Fibroblast of skin of back (primary cell): Measurements from ENCODE around the gene AIG1.
A peak's percentile ranks its signal among the peaks of the same experiment; 100 is the strongest.

Source experiments
- DNase-seq: peaks from one replicate; pipeline ENCODE4 v3.0.0-alpha.2; 2013

The AIG1 gene

DNA sequence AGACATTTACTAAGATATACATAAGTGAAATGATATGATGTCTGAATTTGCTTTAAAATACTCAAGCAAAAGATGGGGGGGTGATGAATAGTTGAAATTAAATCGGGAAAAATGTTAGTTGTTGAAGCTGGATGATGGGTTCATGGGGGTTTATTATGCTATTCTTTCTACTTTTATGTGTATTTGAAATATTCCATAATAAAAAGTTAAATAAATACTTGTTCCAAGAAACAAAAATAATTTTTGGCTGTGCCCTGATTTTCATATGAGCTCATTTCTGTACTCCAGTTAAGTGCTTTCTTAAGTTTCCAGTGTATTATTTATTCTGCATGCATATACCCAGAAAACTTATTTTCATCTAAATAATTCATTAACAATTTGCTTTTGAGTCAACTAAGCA lies 138.6 kb downstream of the AIG1 start:
- no peak for DNase-seq

DNA sequence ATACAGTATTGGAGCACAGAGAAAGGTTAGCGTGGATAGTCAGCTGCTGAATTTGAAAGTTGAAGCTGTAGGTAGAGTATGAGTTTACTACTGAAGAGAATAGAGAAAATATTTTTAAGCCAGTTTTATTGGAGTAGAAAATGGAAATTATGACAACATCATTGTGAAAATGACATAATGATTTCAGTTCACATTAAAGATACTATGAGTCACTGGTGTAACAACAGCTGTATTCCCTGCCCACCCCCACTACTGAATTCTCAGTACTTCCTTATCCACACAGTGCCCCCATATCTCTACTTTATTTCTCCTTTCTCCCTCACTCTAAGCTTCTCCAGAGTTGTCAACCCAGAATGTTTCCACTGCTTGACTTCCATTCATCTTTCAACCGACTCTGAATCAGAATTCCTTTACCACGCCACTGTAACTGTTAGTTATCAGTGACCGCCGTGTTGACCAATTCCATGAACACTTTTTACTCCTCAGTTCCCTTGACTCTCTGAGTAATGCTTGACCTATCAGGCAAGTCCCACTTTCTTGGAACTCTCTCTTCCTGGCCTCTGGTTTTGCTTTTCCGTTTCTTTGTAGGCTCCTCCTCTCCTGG lies 139.6 kb downstream of the AIG1 start:
- DNase-seq, result no peak

DNA sequence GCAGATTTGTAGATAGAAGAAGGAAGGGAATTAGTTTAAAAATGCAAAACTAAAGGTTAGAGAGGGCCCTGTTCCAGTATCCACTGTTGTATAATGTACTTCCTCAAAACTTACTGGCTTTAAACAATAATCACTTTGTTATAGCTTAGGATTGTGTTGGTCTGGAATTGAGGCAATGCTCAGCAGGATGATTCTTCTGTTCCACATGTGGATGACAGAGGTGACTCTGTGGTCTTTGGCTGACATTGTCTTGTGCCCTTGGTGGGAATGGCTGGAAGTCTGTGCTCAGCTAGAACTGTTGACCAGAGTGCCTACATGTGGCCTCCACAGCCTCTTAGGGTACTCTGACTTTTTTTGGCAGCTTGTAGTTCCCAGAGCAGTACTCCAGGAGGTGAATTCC lies 143.4 kb downstream of the AIG1 start:
- DNase-seq, result no peak

DNA sequence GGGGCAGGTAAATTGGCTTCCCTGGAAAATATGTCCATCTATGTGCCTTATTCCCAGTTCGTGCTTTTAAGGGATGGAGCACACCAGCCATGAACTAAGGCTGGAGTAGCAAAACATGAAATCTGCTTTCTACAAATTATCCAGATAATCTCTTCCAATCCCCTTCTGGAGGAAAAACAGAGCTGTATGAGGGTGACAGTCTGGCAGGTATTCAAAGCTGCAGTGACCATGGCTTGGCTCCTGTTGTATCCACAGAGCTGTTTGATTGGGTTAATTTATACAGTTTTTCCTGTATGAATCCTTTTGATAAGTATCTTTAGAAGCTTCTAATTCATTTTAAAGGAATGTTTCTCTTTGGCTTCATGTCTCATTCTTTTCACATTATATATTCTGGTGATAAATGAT lies 144.4 kb downstream of the AIG1 start:
- no peak for DNase-seq

DNA sequence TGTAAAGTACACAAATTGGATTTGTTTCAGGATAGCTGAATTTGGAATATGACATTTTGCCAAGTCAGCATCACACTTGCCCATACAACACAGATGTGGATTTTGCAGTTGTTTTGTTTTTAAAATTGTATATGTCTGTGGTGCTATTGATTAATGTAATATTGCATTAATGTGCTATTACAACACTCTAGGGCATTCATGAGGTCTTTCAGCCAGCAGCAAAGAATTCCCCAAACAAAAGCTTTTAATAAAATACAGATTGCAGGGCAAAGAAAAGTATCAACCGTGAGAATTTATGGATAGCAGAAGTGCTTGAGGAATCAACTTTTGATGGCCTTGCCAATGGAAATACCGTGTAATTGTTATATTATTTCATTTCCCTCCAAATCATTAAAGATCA lies 144.9 kb downstream of the AIG1 start:
- DNase-seq, result no peak

DNA sequence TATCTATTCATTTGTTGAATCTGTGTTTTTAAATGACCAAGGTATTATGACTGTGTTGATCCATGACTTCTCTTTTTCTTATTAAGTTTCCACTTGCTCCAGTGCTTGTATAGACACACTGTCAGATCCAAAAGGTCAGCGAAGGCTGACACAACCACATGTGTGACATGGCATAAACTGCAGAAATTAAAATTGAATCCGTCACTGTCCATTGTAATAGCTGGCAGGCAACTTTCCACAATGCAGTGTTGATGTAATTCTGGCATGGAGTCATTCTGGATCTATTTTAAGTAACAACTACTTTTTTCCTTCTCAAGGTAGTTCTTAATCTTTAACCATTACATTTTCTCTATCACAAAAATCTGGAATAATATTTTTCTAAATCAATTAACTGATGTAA lies 145.3 kb downstream of the AIG1 start:
- peak; percentile 13 for DNase-seq

DNA sequence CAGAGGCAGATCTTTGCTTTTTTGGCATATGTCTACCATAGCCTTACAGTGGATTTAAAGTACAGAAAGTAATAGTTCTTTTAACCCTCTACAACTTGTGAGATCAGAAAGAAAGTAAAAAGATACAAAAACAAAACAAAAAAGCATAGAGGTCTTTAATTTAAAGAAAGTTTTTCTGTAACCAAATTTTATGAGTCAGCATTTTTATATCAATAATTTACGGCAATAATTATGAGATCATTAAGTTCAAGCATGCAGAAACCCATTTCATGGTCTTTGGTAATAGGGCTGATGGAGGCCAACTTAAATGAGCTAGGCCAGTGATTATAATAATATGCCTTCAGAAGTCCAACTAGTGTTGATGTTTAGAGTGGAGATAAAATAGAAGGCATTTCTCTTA lies 145.9 kb downstream of the AIG1 start:
- DNase-seq, result no peak

DNA sequence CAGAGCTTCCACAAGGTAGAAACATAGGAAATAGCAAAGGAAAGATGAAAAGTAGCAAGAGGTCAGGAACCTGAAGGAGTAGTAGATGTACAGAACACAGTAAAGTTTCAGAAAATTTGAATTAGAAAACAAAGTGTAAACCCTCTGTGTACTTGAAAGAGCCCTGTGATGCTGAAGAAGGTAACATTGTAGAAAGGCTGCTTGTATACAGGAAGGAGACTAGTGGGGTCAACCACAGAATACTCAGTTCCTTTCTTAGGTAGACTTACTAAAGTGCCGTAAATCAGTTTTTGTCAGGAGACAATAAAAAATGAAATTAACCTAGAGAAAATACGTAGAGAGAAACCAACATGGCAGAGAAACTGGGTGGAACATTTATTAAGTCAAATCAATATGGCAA lies 149.7 kb downstream of the AIG1 start:
- no peak for DNase-seq

DNA sequence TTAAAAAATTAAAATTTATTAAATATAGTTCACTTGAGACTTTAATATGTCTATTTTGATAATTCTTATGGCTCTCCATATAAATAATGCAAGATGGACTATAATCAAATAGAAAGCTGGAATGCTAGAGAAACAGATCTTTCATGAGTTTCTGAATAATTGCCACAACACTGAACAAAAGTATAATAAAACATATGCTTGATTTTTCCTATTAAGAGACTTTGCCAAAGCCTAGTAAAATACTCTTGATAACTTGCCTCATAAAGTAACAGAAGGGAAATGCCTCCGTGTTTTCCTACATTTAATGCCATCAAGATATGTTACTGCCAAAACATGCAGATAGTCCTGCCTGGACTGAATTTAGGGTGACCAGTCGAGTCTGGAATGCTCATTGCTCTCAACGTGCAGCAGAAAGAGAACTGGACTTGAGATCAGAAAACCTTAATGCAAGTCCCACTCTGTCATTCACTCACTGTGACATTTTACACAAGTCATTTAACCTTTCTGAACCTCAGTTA lies 153.2 kb downstream of the AIG1 start:
- DNase-seq, result no peak

DNA sequence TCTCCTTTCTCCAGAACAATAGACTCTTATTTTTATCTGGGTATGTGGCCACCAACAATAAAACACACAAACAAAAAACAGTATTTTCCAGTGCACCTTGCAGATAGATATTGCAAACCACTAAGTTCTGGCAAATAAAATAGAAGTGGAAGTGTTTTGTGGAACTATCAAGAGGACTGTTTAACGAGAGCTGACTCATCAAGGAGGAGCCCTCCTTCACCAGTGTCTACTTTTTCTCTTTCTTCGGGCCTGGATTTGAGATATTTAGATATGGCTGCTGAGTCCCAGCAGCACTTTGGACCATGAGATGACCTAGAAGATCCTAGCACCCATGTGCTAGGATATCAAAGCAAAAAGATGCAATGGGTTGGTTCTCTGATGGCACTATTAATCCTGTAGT lies 154.7 kb downstream of the AIG1 start:
- DNase-seq, result no peak

DNA sequence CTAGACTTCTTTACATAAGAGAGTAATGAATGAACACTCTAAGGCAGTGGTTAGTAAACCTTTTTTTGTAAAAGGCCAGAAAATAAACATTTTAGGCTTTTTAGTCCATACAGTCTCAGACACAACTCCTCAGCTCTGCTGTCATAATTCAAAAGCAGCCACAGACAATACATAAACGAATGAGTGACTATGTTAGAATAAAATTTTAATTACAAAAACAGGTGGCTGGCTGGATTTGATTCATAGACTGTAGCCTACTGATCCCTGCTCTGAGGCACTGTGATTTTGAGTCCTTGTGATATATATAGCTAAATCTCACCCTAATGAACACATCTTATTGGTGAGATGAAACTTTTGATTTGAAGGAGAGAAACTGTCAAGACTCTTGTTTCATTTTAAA lies 155.1 kb downstream of the AIG1 start:
- DNase-seq, result no peak

DNA sequence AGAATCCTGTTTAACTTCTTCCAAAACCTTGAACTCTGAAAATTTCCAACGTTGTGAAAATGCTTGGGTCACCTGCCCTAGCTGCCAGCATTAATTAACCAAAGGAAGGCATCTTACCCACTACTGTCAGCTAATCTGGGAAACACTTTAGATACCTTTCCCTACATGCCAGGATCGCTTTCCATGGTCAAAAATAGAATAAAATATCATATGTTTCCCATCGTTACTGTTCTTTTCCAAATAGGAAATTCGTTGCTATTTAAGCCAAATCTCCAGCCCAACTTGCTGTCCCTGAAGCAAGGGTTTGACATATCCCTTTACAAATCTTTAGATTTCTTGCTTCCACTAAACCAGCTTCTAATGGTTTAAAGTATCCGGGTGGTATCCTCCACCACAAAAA lies 157.5 kb downstream of the AIG1 start:
- DNase-seq, result no peak

DNA sequence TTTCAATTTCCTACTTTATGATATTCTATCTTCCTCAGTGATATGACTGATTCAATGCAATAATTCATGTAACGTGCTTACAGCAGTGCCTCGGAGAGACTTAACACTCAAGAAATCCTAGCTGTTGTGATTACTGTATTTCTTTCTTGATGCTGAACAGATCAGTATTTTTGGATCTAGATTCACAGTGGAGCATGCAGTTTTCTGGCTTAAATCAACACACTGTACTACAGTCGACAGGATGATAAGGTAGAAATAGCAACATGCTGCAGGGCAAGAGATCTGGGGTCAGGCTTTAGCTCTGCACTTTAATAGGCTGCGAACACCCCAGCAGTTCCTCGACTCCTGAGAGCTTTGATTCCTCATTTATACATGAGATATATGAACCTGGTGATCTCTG lies 161.0 kb downstream of the AIG1 start:
- DNase-seq, result no peak

DNA sequence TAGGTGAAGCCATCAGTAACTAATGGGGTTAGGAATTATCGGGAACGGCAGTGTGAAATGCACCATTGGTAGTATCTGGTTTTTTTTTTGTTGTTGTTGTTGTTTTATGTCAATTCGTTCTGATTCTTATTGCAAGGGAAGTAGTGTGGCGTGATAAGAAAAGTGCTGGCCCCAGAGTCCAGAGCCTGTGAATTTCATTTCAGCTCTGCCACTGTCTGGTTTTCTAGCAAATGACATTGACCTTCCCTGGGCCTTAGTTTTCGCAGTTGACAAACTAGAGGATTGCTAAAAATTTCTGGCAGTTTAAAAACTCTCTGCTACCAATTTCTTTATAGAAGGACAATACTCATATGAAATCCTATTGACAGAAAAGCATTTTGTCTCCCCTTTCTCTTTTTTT lies 161.6 kb downstream of the AIG1 start:
- DNase-seq, result no peak

DNA sequence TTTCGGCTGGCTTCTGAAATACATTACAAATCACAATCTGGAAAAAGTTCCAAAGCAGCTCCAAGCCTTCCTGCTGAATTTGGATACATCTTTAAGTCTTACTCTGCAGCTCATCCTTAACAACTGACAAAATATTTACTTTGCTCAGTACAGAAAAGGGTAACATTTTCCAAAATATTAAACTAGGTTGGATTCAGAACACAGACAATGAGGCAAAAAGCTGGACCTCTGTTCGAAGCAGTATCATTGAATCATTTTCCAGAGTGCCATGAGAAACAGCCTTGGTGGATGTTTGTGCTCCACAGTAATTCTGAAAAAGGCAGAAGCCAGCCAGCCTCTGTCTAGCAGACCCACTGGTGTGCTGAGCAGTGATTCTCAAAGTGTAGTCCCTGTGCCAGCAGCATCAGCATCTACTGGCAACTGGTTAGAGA lies 162.1 kb downstream of the AIG1 start:
- DNase-seq, result no peak

DNA sequence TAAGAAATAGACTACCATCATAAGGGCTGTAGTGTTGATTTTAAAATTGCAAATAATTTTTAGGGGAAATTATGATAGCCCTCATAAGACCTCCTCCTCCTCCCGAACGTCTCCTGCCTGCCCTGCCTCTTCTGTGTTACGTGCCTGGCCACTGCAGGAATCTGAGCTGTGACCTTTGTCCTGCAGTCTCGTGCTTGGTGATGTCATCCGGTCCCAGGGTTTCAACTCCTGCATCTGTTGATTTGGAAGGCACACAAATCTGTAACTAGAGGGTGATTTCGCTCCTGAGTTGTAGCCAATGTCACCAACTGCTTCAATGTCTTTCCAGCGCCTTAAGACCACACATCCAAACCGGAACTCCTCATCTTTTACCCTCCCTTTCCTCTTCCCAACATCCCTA lies 163.2 kb downstream of the AIG1 start:
- DNase-seq, result no peak

DNA sequence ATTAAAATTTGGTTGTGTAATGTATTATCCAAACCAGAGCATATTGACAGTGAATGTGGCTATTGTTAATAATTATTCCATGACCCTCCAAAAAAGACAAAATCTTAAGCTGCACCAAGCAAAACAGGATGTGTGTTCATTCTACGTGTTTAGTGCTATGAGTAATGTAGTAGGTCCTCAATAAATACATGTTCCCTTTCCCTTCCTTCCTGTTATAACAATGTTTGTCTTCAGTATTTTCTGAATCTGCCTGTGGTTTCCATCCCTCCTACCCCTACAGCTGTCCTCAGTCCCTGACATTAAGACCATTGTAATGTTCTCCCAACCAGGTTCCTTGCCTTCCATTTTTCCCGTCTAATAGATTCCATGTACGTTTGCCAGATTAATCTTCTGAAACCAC lies 163.8 kb downstream of the AIG1 start:
- no peak for DNase-seq

DNA sequence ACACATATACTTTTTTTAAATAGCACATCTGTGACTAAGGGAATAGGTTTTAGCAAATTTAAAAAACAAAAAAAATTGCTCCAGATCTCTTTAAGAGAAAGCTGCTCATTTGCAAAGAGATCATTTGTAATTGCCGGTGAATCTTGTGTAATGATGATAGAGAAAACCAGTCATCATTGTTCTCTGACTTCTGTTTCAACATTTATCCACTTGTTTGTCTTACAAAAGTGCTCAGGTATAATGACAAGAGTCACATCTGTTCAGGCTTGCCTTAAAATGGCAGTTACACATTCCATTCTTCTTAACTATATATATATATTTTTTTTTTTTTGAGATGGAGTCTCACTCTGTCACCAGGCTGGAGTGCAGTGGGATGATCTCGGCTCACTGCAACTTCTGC lies 165.2 kb downstream of the AIG1 start:
- no peak for DNase-seq

DNA sequence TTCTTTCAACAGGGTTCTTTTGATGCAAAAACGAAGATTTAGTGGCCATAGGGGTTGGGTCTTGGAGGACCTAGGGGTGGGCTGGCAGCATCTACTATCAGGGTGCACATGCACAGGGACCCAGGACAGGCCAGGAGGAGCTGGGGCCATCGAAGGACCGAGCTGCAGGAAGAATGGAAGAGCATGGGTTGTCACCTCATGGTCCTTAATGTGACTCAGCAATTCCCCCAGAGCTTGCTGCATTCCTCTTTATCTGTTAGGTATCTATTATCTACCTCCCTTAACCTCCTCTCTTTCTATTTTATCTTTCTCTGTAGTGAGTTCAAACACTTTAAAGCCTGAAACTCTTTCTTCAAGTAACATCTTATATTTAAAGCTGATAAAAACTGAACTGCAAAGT lies 167.0 kb downstream of the AIG1 start:
- DNase-seq, result no peak

DNA sequence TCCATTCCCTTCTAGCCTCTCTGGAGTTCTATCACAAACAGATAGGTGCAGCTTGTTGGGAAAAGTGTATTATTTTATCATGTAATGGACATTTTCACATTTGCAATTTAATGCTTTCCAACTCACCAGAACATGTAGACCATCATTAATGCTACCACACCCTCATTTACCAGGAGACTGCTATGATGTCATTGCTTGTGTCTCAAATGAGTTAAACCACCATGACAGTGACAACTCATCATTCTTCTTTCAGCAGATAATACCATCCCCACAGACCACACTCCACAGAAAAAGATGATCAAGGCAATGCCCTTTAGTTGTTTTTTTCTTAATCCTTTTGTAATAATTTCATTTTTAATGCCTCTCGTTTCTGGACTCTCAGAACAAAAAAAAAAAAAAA lies 168.7 kb downstream of the AIG1 start:
- DNase-seq, result no peak

DNA sequence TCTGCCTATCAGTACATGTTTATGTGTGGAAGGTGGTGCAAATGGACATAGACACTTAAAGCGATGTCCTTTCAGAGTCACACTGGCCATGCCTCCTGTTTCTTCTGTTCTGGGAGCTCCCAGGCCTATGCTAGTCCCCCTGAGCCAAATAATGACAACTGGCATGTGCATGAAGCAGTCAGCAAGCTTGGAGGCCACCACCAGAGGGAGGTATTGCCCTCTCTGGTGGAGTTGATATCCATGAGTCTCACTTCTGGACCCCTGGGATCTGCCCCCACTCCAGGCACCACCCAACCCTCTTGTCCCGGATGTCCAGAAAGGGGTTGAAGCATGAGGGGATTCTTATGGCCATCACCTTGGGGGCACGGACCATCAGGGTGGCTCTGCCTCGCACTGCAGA lies 172.2 kb downstream of the AIG1 start:
- peak; percentile 24 for DNase-seq

DNA sequence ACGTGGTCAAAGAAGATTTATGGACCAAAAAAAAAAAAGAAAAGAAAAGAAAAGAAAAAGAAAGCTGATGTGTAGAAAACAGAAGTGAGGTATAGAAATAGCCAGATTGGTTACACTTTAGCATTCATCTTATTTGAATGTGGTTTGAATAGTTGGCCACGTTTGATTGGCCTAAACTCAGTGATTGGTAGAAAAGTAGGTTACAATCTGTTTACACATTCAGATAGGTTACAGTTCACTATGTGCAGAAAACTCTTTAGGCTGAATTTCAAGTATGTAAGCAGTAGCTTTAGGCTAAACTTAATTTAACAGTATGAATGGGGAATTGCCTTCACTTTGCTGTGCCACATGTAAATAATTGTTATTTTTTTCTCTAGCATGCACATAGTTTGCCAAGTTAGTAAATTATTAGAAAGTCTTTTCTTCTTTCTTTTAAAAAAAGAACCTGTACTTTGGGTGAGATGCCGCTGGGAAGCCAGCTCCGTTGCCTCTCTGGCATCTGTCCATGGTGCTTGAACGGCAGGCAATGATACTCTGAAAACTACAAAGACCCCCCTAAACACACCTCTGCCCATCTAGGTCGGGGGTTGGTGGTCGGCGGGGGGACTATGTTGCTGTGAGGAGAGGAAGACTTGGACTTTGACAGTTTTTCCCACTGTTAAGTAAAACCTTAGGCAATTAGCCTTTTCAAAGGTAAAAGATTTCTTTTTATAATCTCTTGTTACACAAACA lies 173.0 kb downstream of the AIG1 start:
- DNase-seq, result peak; percentile 13

DNA sequence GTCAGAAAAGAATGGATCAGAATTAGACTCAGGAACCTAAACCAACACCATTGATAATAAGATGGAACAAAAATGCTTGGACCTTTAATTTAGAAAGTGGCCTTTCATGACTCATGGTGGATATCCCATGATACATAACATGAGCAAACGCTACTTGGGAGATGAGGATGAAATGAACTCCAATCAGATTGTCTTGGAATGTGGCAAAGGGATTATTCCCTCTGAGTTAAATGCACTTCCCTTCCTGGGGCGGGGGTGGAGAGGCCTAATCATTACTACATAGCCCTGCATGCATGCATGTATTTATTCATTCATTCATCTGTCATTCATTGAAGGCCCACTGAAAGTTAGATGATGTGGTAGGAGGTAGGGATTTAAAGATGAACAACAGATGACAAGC lies 174.0 kb downstream of the AIG1 start:
- DNase-seq, result peak; percentile 12

DNA sequence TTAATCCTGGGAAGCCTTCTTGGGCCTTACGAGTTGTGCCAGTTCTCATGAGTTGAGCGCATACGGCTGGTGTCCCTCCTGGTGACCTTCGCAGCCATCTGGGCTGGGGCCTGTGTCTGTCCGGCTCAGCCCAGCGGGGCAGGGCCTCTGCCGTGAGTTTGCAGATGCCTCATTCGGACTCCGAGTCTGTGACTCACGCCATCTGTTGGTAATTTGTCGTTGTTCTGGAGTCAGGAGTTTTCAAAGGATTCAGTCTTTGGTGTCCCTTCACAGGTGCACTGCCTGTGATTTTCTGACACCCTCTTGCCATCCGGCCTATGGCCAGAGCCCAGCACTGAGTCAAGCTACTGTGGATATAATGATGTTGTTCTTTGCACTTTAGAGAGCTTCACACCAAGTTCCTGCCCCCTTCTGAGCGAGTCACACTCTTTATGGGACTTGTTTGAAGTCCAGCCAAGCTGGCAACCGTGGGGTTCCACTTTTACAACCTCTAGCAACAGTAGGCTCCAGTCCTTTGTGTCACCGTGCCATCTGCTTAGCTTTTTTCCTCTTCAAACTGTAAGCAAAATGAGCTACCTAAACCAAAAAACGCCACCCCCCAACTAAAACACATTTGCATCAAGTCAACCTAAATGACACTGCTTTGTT lies 175.6 kb downstream of the AIG1 start:
- peak; percentile 34 for DNase-seq
